SHP77 (cell line): ENCODE data around the gene ETF1.
A peak's percentile ranks its signal among the peaks of the same experiment; 100 is the strongest.
"Not testable (repeated sequence)": the region's sequence is repeated elsewhere in the genome, so short reads cannot be mapped to it uniquely, and the experiment has no call there.

ENCODE experiments used
- DNase-seq, 2 experiments: peaks; one replicate each; lab custom pipeline; 2025; lab: John Stamatoyannopoulos, UW

ETF1 gene

GRCh38 chr5:138490648-138491283 is 52.3 kb downstream of the ETF1 start:
- DNase-seq: no peak

GRCh38 chr5:138489683-138490061 is 53.4 kb downstream of the ETF1 start:
- peak in 1 of 2 experiments; percentile 63 for DNase-seq

DNA sequence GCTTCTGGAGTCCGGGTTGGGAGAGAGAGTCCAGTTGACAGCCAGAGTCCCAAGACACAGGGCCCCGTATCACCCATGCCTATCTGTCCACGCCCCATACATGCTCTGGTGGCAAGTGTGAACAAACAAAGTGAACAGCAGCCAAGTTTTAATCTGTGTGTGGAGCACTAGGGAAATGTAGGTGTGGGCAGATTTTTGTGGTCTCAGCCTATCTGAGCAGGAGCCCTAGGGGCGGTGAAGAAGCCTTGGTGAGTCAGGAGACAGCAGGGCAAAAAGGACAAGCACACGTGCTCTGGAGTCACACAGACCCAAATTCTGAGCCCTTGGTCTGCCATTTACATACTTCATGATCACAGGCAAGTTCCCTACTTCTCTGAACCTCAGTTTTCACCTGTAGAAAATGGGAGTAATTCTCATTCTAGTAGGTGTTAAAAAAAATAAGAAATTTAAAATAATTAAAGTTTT is 54.5 kb downstream of the ETF1 start:
- DNase-seq: no peak

- DNase-seq: no peak
Measured at GRCh38 chr5:138482638-138483037, 60.4 kb downstream of the ETF1 start.

GRCh38 chr5:138476918-138477317 is 66.1 kb downstream of the ETF1 start:
- no peak for DNase-seq

GRCh38 chr5:138473151-138473550 is 69.9 kb downstream of the ETF1 start:
- DNase-seq: not testable (repeated sequence)

GRCh38 chr5:138472353-138472752 is 70.7 kb downstream of the ETF1 start:
- DNase-seq: no peak

DNA sequence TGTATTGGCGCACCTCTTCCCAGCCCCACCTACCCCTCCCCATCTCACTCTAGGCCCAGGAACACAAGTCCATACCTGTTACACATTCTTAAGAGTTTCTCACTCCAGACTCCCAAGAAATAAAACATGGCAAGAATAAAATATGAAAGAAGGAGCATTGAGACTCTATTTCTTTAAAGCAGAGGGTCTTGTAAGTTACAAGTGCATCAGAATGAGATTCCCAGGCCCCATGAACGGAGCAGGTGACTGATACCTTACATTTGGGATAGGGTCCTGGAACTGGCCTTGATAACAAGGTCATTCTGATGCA is 72.0 kb downstream of the ETF1 start:
- DNase-seq: no peak

GRCh38 chr5:138470322-138471051 is 72.5 kb downstream of the ETF1 start:
- no peak for DNase-seq

DNA sequence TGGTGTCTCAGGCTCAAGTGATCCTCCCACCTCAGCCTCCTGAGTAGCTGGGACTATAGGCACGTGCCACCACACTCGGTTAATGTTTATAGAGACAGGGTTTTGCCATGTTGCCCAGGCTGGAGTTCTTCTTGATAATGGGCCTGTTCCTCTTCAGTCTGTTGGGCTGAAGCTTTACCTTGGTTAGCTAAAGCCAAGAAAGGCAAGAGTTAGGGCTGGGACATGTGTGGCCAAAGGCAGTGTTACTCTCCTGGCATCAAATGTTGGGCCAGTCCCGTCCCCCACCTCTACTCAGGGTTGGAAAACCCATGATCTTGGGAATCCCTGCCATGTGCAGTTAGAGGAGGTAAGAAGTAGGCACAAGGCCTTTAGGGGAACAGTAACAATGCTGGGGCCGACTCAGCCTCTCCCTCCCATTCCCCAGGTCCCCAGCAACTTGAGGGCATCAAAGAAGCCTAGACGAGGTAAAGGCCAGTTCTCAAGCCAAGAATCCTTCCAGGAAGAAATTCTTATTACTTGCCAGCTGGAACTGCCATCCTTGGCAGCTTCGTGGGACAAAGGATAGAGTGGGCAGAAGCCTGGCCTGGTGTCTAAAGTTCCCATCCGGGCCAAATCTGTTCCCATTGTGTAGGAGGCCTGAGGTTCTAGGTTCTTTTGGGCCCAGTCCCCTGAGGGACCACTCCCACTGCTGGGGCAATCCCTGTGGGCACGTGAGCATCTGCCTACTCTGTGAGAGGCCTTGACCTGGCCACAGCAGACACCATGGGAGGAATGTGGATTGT is 73.3 kb downstream of the ETF1 start:
- no peak for DNase-seq

GRCh38 chr5:138468966-138469539 is 74.0 kb downstream of the ETF1 start:
- no peak for DNase-seq

DNA sequence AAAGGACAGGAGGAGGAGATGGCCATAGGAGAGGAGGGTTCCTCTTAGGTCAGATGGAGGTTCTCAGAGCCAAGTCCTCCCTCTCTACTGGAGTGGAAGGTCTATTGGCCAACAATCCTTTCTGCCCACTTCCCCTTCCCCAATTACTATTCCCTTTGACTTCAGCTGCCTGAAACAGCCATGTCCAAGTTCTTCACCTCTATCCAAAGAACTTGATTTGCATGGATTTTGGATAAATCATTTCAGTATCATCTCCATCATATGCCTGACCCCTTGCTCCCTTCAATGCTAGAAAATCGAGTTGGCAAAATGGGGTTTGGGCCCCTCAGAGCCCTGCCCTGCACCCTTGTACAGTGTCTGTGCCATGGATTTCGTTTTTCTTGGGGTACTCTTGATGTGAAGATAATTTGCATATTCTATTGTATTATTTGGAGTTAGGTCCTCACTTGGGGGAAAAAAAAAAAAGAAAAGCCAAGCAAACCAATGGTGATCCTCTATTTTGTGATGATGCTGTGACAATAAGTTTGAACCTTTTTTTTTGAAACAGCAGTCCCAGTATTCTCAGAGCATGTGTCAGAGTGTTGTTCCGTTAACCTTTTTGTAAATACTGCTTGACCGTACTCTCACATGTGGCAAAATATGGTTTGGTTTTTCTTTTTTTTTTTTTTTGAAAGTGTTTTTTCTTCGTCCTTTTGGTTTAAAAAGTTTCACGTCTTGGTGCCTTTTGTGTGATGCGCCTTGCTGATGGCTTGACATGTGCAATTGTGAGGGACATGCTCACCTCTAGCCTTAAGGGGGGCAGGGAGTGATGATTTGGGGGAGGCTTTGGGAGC is 74.7 kb downstream of the ETF1 start:
- no peak for DNase-seq

- DNase-seq: no peak
Measured at GRCh38 chr5:138467711-138468132, 75.3 kb downstream of the ETF1 start.

- DNase-seq: no peak
Measured at GRCh38 chr5:138466900-138467710, 75.9 kb downstream of the ETF1 start.

GRCh38 chr5:138466125-138466899 is 76.7 kb downstream of the ETF1 start:
- DNase-seq: no peak

- peak; percentile 81 to 86 for DNase-seq
Measured at GRCh38 chr5:138465261-138466124, 77.5 kb downstream of the ETF1 start, which contains the start of gene EGR1. Gene EGR1 (plus strand): TSS chr5:138465479. CDS start chr5:138465762, 283 bp downstream.

GRCh38 chr5:138464388-138465260 is 78.4 kb downstream of the ETF1 start:
- peak; percentile 98 for DNase-seq

- peak; percentile 86 to 90 for DNase-seq
Measured at GRCh38 chr5:138464008-138464387, 79.0 kb downstream of the ETF1 start.
